ENCODE data around the gene C6orf89. TPM values are rescaled to one million over a fixed set of nuclear protein-coding genes. Genes with fewer than 3 reads are reported as not detected.
"Not testable (repeated sequence)": the region's sequence is repeated elsewhere in the genome, so short reads cannot be mapped to it uniquely, and the experiment has no call there.

Gene C6orf89
- total RNA-seq, 1 experiment from 2014 or later = 61.1 TPM

GRCh38 chr6:36936824-36937223 is 51.1 kb downstream of the C6orf89 start:
- no peaks in the 10 kb centered on the region for H3K4me1 Mint-ChIP-seq (ENCODE audit: low read depth, unreplicated experiment)
- no peak overlapping the region for H3K27ac Mint-ChIP-seq (ENCODE audit: unreplicated experiment)
- DNase-seq = no peak
- TF ChIP-seq CTCF (IDR thresholded peaks at IDR 0.05; ENCODE audit: unreplicated experiment) = no peak
- CTCF ChIA-PET = interaction anchor here (1.0 to 1.1 kb wide), 2 partner anchors 11 to 102 kb away, joined by 3 read pairs; no protein-coding TSS in a partner anchor
- no peaks in the 10 kb centered on the region for H3K9me3 Mint-ChIP-seq (ENCODE audit: low read depth, unreplicated experiment)
- intact Hi-C loops (cut with micrococcal nuclease; ENCODE audit: unreplicated experiment) = no loop called here
- peaks cover 4% of the 10 kb centered on the region for H3K36me3 Mint-ChIP-seq (ENCODE audit: insufficient read depth, unreplicated experiment)
- BruUV-seq (replicated peaks) = no TSS peak
- peaks cover 16% of the 10 kb centered on the region for H3K27me3 Mint-ChIP-seq (ENCODE audit: unreplicated experiment)
- no peak overlapping the region for H3K4me3 Mint-ChIP-seq (ENCODE audit: low read depth, unreplicated experiment)

- Mint-ChIP-seq H3K27me3 (ENCODE audit: unreplicated experiment) (peaks cover 18% of the 10 kb centered on the region), H3K36me3 (ENCODE audit: insufficient read depth, unreplicated experiment) (peaks cover 4% of the 10 kb centered on the region), H3K9me3 (ENCODE audit: low read depth, unreplicated experiment) (no peaks in the 10 kb centered on the region), H3K4me3 (ENCODE audit: low read depth, unreplicated experiment) (no peak overlapping the region), H3K4me1 (ENCODE audit: low read depth, unreplicated experiment) (no peaks in the 10 kb centered on the region), H3K27ac (ENCODE audit: unreplicated experiment) (no peak overlapping the region)
- no TSS peak for BruUV-seq (replicated peaks)
- DNase-seq = no peak
- no peak for TF ChIP-seq CTCF (IDR thresholded peaks at IDR 0.05; ENCODE audit: unreplicated experiment)
- intact Hi-C loops (cut with micrococcal nuclease; ENCODE audit: unreplicated experiment) = no loop called here
- CTCF ChIA-PET = no interaction called here
Measured at GRCh38 chr6:36937896-36938295, 52.1 kb downstream of the C6orf89 start.

- intact Hi-C loops (cut with micrococcal nuclease; ENCODE audit: unreplicated experiment) = no loop called here
- Mint-ChIP-seq H3K27me3 (ENCODE audit: unreplicated experiment) (peaks cover 24% of the 10 kb centered on the region), H3K4me1 (ENCODE audit: low read depth, unreplicated experiment) (no peaks in the 10 kb centered on the region), H3K4me3 (ENCODE audit: low read depth, unreplicated experiment) (no peak overlapping the region), H3K36me3 (ENCODE audit: insufficient read depth, unreplicated experiment) (peaks cover 4% of the 10 kb centered on the region), H3K9me3 (ENCODE audit: low read depth, unreplicated experiment) (no peaks in the 10 kb centered on the region), H3K27ac (ENCODE audit: unreplicated experiment) (no peak overlapping the region)
- no peak for DNase-seq
- TF ChIP-seq CTCF (IDR thresholded peaks at IDR 0.05; ENCODE audit: unreplicated experiment) = no peak
- CTCF ChIA-PET = no interaction called here
- no TSS peak for BruUV-seq (replicated peaks)
Measured at GRCh38 chr6:36938536-36938935, 52.8 kb downstream of the C6orf89 start.

DNA sequence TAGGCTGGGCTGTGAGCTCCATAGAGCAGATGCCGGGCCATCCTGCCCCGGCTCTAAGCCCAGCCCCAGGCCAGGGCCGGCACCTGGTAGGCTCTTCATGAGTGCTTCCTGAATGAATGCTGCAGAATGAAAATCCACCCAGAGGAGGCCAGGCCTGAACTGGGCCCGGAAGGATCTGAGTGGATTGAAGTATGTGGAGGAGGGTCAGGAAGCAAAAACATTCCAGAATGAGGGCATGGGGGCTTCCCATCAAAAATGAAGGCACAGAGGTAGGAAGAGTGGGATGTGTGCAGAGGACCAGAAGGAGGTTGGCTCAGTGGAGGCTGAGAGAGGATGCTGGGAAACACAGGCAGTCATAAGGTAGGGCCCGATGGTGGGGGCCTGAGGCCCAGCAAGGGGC is 53.3 kb downstream of the C6orf89 start:
- H3K9me3 Mint-ChIP-seq (ENCODE audit: low read depth, unreplicated experiment); H3K4me1 Mint-ChIP-seq (ENCODE audit: low read depth, unreplicated experiment); H3K36me3 Mint-ChIP-seq (ENCODE audit: insufficient read depth, unreplicated experiment); DNase-seq; H3K4me3 Mint-ChIP-seq (ENCODE audit: low read depth, unreplicated experiment); H3K27ac Mint-ChIP-seq (ENCODE audit: unreplicated experiment); BruUV-seq (replicated peaks); intact Hi-C loops (cut with micrococcal nuclease; ENCODE audit: unreplicated experiment); CTCF ChIA-PET: not testable (repeated sequence)
- H3K27me3 Mint-ChIP-seq (ENCODE audit: unreplicated experiment) = peaks cover 29% of the 10 kb centered on the region

DNA sequence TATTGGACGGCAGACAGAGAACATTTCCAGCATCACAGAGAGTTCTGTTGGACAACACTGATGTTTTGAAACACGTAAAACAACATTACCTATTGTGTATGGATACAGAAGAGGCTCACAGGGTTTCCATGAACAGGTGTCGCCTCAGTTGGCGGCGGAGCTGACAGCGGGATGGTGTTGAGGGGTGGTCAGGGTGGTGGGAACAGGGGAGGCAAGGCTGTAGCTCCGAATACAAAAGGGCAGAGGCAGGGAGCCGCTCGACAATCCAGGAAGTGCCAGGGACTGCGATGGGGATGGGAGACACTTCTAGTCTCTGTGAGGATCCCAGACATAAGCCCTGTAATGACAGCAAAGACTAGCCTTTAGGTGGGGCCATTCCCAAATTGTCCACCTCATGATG is 54.3 kb downstream of the C6orf89 start:
- Mint-ChIP-seq H3K27me3 (ENCODE audit: unreplicated experiment) (peaks cover 30% of the 10 kb centered on the region), H3K4me3 (ENCODE audit: low read depth, unreplicated experiment) (no peak overlapping the region), H3K4me1 (ENCODE audit: low read depth, unreplicated experiment) (no peaks in the 10 kb centered on the region), H3K27ac (ENCODE audit: unreplicated experiment) (no peak overlapping the region), H3K9me3 (ENCODE audit: low read depth, unreplicated experiment) (no peaks in the 10 kb centered on the region), H3K36me3 (ENCODE audit: insufficient read depth, unreplicated experiment) (peaks cover 4% of the 10 kb centered on the region)
- DNase-seq = no peak
- intact Hi-C loops (cut with micrococcal nuclease; ENCODE audit: unreplicated experiment) = no loop called here
- CTCF ChIA-PET = no interaction called here
- no peak for TF ChIP-seq CTCF (IDR thresholded peaks at IDR 0.05; ENCODE audit: unreplicated experiment)
- no TSS peak for BruUV-seq (replicated peaks)

DNA sequence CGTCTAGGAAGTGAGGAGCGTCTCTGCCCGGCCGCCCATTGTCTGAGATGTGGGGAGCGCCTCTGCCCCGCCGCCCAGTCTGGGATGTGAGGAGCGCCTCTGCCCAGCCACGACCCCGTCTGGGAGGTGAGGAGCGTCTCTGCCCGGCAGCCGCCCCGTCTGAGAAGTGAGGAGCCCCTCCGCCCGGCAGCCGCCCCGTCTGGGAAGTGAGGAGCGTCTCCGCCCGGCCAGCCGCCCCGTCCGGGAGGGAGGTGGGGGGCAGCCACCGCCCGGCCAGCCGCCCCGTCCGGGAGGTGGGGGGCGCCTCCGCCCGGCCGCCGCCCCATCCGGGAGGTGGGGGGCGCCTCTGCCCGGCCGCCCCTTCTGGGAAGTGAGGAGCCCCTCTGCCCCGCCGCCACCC is 55.8 kb downstream of the C6orf89 start:
- H3K4me1 Mint-ChIP-seq (ENCODE audit: low read depth, unreplicated experiment); BruUV-seq (replicated peaks); H3K27ac Mint-ChIP-seq (ENCODE audit: unreplicated experiment); H3K9me3 Mint-ChIP-seq (ENCODE audit: low read depth, unreplicated experiment); H3K36me3 Mint-ChIP-seq (ENCODE audit: insufficient read depth, unreplicated experiment); H3K4me3 Mint-ChIP-seq (ENCODE audit: low read depth, unreplicated experiment); CTCF ChIA-PET; intact Hi-C loops (cut with micrococcal nuclease; ENCODE audit: unreplicated experiment); DNase-seq: not testable (repeated sequence)
- peaks cover 30% of the 10 kb centered on the region for H3K27me3 Mint-ChIP-seq (ENCODE audit: unreplicated experiment)

- DNase-seq; BruUV-seq (replicated peaks); H3K36me3 Mint-ChIP-seq (ENCODE audit: insufficient read depth, unreplicated experiment); intact Hi-C loops (cut with micrococcal nuclease; ENCODE audit: unreplicated experiment); CTCF ChIA-PET; H3K4me3 Mint-ChIP-seq (ENCODE audit: low read depth, unreplicated experiment); H3K27ac Mint-ChIP-seq (ENCODE audit: unreplicated experiment); H3K9me3 Mint-ChIP-seq (ENCODE audit: low read depth, unreplicated experiment): not testable (repeated sequence)
- peaks cover 11% of the 10 kb centered on the region for H3K4me1 Mint-ChIP-seq (ENCODE audit: low read depth, unreplicated experiment)
- H3K27me3 Mint-ChIP-seq (ENCODE audit: unreplicated experiment) = peaks cover 30% of the 10 kb centered on the region
Measured at GRCh38 chr6:36942329-36942728, 56.6 kb downstream of the C6orf89 start.
